HG03095 (cell line): ENCODE measurements around the gene MYL12B.
"Not testable (repeated sequence)": the region's sequence is repeated elsewhere in the genome, so short reads cannot be mapped to it uniquely, and the experiment has no call there.

ENCODE experiments used
- ATAC-seq: cut with Tn5 transposase; IDR thresholded peaks from one replicate; pipeline ENCODE4 v1.9.1; 2021; ENCODE audit warnings: moderate library complexity; ENCODE audit not compliant: unreplicated experiment

Gene MYL12B

DNA sequence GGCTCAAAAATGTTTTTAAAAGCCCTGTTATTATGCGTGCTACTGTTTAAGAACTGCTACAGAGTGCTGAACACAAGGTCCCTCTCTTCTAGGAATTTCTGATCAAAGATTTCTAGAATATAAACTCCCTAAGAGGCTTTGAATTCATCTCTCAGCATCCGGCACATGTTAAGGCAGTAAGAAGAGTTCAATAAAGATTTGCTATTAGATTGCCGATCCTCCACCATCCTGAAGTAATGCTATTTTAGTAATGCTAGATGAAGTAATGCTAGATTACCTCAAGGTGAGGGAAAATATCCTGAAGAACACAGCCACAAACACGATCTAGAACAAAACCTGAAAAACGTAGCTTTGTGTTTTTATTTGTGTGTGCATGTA, 949 bp upstream of the MYL12B start:
- no peak for ATAC-seq

DNA sequence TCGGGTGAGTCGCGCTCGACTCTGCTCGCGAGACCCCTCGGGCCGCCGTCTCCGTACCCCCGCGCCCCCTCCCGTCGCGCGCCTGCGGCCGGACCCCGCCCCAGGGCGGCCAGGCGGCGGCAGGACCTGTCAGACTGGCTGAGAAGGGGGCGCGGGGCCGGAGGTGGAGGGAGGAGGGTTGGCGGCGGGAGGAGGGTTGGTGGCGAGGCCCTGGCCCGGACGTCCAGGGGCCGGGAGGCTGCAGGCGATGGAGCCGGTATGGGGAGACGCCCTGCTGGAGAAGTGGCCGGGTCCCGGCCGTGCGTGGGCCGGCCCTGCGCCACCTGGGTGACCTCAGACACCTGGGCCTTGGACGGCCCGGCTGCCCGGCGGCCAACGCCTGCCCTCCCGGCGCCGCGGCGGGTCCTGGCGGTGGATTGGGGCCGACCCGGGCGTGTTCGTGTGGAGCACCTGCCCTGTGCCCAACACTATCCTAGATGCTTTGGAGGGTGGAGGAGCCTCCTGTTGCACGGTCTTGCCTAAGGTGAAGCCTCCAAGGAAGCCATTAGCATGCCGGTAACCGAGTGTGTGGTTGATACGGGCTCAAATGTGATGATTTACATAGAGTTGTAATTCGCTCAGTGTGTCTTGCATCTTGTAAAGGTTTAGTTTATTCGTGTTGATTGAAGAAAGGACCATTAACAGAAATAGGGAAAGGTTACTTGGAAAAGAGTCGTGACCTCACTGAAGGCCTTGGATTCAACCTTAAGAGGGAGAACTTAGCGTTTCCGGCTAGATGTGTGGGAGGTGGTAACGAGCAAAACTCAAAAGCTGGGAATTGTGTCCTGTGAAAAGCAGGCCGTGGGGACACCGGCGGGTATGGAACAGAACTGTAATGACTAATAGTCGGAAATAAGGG, 550 bp downstream of the MYL12B start:
- ATAC-seq = peak; percentile 38

DNA sequence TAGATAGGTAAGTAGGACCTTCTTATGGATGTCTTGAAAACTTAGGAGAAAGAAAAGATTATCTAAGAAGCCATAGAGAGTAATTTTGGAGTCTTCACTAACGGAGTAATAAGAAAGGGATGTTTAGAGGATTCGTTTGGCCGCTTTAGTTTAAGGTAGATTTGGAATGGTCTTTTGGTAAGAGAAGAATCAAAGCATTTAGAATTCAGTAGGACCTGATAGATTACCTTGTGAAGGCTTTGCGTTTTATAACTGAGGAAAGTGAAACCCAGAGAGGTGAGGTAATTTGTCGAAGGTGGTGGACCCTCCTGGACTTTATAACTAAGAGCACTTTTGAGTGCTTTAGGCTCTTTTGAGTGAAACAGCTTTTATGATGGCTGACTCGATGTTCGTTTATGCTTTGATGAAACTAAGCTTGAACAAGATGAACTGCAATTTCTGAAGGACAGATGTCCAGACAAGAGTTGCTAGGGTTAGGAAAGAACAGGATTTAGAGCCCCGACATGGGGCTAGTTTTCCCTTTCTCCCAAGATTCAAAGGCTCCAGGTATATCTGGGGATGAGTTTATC, 1.3 kb downstream of the MYL12B start:
- no peak for ATAC-seq

DNA sequence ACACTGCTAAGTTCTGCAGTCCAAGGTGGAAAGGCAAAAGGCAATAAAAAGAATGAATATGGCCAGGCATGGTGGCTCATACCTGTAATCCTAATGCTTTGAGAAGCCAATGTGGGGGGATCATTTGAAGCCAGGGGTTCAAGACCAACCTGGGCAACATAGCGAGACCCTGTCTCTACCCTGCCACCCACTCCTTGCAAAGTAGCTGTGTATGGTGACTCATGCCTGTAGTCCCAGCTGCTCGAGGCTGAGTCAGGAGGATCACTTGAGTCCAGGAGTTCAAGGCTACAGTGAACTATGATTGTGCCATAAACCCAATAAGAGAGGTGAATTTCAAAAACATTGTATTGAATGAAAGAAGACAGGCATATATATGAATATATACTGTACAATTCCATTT, 2.4 kb downstream of the MYL12B start:
- ATAC-seq = no peak

DNA sequence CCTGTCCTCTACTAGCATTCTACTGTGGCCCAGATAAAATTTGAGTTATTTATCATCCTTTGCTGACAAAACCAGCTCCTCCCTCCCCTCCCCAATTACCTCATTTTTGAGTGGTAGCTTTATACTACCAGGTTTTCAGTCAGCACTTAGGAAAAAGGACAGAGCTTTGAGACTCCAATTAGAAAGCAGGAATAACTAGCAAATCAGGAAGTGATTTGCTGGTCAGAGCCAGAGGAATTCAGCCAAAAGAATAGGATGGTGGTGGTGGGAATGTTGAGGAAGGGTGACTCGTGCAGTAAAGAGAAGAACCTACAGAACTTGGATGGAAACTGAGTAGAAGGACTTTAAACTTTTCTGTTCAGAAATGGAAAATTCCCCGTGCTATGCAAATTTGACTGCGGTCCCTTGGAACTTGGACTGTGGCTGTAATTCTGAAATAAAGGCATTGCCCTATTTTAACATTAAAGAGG, 3.7 kb downstream of the MYL12B start:
- ATAC-seq = no peak

DNA sequence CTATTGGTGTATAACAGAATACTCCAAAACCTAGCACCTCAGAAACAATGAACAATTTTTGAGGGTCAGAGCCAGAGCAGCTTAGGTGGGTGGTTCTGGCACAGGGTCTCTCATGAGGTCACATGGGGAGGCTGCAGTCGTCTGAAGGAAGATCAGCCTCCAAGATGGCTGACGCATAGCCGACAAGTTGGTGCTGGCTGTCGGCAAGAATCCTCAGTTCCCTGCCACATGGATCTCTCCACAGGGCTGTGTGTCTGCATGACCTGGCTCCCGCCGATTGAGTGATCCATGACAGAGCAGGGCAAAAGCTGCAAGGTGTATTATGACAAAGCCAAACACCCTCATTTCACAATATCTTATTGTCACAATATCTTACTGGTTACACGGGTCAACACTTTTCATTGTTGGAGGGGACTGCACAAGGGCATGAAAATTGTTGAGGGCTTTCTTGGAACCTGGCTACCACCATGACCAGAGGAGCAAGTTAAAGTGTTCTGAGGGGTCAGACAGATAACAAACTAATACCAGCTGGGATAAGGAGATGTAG, 4.2 kb downstream of the MYL12B start:
- ATAC-seq = no peak

DNA sequence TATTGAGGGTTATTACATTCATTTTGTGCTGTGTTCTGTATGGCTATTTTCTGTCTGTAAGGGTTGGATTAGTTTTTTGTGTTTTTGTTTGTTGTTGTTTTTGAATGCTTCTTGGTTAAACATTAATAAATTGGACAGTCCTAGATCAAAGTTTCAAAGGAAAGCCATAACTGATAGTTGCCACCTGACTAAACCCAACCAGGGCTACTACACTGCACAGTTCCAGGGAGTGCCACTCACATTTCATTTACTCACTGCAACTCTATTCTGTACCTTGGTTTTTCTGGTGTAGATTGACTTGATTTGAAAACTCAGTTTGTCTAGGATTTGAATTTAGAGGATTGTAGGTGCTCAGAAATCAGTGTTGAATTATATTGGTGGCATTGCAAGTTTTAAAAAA, 6.4 kb downstream of the MYL12B start:
- no peak for ATAC-seq

DNA sequence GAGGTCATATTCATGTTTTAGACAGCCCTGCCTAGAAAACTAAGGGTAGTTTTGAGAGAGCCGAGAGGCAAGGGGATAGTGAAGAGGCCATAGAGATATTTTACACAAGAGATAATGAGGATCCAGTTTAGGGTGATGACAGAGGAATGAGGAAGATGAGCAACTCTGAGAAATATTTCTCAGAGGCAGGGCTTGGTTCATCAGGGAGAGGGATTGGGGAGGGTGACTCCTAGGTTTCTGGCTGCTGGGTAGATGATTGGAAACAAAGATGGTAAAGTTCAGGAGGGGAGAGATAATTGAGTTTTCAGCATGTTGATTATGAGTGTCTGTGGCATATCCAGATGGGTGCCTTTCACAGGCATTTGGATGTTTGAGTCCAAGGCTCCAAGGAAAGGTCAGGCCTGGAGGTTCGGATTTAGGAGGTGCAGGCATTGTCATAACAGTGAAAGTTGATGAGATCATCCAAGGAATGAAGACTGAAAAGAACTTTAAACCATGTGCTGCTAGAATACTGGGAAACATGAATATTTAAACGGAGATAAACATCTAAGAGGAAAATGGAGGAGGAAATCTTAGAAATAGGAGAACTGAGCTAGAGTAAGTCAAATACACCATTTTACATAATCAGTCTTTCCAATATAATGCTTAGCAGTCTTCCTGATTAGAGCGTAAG, 7.4 kb downstream of the MYL12B start:
- ATAC-seq = no peak

DNA sequence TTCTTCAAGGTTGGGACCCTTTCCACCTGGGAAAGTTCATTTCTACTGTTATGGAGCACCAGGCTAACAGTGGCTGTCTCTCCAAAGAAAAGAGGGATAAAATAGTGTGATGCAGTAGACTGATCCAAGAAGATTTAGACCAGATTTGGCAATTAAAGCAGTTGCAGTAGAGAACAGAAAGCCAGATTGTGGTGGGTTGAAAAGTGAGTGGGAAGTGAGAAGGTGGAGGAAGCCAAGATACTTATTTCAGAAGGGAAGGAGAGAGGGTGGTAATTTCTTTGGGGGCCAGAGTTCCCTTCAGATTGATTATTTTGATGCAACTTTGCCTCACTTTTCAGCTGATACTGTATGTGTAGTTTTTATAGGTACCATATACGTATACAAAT, 8.0 kb downstream of the MYL12B start:
- no peak for ATAC-seq

DNA sequence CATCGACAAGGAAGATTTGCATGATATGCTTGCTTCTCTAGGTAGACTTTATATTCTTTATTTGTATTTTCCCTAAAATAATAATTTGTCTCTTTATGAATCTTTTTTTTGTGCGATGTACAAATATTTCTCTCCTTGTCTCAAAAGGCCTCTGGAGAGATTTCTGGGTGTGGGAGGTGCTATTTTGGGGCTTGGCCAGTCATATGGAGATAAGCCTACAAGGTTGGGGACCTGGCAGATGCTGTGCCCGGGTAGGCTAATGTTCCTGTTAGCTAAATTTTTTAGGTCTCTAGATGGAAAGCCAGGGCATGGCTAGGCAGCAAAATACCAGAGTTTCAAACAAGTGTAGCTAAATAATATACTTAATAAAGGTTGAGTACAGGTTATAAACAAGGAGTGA, 11.1 kb downstream of the MYL12B start:
- ATAC-seq = no peak

DNA sequence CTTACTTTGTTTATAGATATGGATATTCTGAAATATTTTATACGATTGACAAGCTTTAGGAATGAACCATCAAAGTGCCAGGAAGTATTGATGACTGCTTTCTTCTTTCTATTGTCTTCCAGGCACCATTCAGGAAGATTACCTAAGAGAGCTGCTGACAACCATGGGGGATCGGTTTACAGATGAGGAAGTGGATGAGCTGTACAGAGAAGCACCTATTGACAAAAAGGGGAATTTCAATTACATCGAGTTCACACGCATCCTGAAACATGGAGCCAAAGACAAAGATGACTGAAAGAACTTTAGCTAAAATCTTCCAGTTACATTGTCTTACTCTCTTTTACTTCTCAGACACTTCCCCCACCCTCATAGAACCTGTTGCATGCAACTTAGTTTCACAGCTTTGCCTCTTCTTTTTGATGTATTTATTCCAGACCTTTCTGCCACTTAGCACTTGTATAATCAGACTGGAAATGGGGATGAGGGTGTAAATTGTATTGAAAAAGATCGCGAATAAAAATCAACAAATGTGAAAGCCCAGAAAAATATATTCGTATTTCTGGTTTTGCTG, 15.8 kb downstream of the MYL12B start:
- not testable (repeated sequence) for ATAC-seq

DNA sequence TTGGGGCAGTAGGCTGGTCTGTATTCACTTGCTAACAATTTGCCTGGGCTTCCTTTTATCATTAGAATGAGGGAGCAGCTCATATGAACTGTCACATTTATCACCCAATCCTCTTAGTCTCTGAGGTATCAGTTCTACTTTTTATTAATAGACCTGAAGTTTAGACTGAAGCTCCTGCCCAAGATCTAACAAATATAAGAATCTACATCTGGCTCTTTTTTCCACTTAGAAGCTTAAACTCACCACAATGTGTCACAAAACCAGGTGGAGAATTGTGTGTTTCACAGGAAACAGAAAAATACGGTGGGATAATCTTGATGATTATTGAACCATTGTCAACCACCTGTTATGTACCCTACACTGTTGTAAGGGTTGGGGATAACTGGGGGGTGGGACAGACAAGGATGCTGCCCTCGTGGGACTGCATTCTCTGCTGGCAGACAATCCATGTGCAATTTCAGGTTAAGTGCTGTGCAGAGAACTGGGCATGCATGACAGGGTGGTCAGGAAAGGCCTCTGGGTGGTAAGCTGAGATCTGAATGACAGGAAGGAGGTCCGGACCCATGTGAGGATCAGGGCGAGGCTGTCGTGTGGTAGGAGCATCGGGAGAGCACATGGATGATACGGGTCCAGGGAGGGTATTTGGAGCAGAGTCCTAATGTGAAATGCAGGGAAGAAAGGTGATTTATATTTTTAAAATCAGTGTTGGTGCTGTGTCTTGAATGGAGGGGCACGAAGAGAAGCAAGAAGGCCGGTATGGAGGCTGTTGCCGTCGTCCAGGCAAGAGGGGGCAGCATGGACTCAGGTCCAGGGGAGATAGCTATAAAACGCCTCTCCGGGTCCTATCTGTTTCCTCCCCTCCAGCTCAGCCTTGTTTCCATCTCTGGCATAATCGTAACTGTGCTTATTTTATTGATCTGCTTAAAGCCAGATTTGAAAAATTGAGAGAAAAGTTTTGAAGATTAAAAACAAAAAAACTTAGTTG, 17.6 kb downstream of the MYL12B start:
- ATAC-seq = peak; percentile 84

DNA sequence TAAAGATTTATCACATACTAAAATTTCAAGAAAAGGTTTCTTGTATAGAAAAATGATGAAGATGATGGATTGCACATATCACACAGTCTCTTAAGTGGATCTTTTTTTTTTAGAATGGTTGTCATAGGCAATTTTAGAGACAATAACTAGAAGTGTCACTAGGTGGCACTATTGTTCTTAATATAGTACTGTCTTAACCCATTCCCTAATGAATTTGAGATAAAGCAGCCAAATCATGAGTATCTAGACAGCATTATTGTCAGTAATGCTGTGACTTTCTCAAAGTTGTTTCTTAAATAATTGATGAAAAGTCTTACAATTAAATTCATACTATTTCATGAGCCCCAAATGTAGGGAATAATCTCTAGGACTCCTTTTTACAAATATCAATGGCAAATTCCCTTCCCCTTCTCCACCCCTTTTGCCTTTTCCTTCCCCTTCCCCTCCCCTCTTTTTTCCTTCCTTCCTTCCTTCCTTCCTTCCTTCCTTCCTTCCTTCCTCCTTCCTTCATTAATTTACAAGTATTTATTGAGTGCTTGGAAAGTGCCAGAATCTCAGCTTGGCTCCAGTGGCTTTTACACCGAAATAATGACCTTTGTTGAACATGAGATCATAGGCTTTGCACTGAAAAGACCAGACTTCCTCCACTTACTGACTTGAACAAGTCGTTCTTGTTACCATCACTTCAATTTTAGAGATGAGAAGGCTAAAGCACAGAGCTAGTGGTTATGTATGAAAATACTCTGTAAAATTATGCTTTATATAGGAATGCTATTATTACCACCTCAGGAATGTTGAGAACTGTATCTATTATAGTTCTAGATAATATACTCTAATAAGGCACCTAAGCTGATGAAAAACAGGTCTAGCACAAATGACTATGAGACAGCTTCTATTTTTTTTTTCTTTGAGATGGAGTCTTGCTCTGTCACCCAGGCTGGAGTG, 19.8 kb downstream of the MYL12B start:
- no peak for ATAC-seq

DNA sequence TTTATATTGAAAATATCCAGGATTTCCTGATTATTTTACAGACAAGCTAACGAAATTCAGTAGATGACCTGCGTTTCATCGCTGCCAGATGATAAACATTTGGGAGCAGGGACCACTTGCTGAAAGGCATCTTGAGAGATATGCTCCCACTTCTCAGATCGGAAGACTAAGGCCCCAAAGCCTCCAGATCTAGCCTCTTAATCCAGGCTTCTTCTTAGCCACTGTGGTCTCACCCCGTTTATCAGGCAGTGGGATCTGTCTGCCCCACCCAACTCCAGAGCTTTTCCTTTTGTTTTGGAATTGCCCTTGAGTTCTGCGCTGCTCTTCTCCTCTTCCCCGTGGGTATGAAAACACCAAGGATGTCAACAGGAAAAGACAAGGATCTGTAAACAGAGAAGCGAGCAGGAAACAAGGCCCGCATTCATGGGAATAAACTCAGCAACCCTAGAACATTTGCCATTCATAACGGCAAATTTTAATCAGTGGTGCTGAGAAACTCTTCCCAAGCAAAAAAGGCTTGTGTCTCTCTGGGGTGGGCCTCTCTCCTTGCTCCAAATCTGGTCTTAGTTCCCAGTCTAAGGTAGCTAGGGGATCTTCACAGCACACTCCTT, 21.4 kb downstream of the MYL12B start:
- no peak for ATAC-seq

DNA sequence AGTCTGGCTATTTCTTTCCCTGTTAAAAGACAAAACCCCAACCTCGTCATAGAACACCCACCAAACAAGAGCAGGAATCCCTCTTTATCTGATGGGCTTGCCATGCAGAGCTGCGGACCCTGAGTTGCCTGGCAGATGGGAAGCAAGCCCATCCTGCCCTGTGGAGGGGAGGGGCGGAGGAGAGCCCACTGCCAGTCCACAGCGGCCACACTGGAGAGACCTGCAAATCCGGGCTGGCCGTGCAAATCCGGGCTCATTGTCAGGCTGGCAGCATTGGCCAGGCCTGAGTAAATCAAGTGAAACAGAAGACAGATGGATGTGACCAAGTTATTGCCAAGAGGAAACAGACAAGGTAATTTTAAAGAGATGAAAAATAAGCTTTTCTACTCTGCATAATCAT, 22.0 kb downstream of the MYL12B start:
- no peak for ATAC-seq

DNA sequence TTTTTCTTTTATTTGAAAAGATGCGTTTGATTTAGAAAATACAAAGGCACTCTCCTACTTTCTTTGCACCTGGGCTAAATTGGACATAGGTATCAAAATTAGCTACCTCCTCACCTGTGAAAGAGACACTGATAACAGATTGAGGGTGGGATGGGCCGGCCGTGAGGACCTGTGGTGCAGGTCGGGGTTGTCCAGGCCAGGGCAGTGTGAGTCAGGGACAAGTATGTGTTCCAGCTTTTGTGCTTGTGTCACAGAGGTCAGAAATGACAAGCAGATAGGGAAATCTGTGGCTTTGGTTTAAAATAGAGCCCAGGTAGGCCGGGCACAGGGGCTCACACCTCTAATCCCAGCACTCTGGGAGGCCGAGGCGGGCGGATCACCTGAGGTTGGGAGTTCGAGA, 22.6 kb downstream of the MYL12B start:
- ATAC-seq = no peak

DNA sequence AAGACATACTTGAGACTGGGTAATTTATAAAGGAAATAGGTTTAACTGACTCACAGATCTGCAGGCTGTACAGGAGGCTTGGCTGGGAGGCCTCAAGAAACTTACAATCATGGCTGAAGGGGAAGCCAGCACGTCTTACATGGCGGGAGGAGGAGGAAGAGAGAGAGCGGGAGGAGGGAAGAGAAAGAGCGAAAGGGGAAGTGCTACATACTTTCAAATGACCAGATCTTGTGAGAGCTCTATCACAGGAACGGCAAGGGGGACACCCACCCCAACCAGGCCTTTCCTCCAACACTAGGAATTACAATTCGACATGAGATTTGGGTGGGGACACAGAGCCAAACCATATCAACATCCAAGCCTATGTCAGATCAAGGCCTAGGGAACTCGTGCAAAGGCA, 24.2 kb downstream of the MYL12B start:
- ATAC-seq = no peak

DNA sequence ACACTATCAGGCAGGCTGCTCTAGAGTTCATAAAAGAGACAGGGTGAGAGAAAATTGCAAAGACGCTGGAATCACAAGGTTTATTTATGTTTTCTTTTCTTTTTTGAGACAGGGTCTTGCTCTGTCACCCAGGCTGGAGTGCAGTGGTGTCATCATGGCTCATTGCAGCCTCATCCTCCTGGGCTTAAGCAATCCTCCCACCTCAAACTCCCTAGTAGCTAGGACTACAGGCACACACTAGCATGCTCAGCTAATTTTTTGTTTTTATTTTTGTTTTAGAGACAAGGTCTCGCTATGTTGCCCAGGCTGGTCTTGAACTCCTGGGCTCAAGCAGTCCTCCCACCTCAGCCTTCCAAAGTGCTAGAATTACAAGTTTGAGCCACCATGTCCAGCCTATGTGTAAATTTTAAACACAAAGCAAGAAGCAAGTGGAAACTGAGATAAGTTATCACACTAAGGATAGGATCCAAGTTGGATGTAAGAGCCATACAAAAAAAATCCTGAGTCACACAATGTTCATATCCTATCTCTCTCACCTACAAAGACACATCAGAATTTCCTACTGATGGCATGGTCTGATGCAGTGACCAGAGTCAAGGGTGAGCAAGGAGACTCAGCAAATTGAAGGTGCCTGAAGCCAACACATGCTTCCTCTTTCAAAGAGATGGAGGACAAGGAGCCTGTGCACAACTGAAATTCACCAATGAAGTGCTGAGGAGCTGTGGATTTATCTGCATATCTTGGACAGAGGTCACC, 31.4 kb downstream of the MYL12B start:
- ATAC-seq = no peak
